ENCODE data around the gene FRMD8. TPM values are rescaled to one million over a fixed set of nuclear protein-coding genes. Genes with fewer than 3 reads are reported as not detected.
"Not testable (repeated sequence)": the region's sequence is repeated elsewhere in the genome, so short reads cannot be mapped to it uniquely, and the experiment has no call there.

Gene FRMD8
- total RNA-seq, 1 donor from 2014 or later, result 8.2 TPM

- intact Hi-C loops (cut with DNase I), result loop anchor here (2.0 kb wide), 1 partner anchor 13 kb away; no protein-coding TSS in a partner anchor
- ATAC-seq, result peak; percentile 48
- peak; percentile 56 for DNase-seq (ENCODE audit: missing footprints)
Measured at GRCh38 chr11:65403607-65404121, 17.2 kb downstream of the FRMD8 start.

- intact Hi-C loops (cut with DNase I), result loop anchor here (2.0 kb wide), 1 partner anchor 13 kb away; no protein-coding TSS in a partner anchor
- peak; percentile 15 for ATAC-seq
Measured at GRCh38 chr11:65404210-65404609, 17.8 kb downstream of the FRMD8 start.

GRCh38 chr11:65404638-65405339 lies 18.4 kb downstream of the FRMD8 start:
- DNase-seq (ENCODE audit: missing footprints) (peak; percentile 70), ATAC-seq (peak; percentile 25)
- intact Hi-C loops (cut with DNase I), result loop anchor here (2.0 kb wide), 1 partner anchor 14 kb away; no protein-coding TSS in a partner anchor

More at GRCh38 chr11:65404210-65404609, 17.8 kb downstream of the FRMD8 start:
- DNase-seq (ENCODE audit: missing footprints), result no peak

- intact Hi-C loops (cut with DNase I), result no loop called here
- DNase-seq (ENCODE audit: missing footprints) (no peak), ATAC-seq (no peak)
Measured at GRCh38 chr11:65410936-65411680, 24.7 kb downstream of the FRMD8 start.

GRCh38 chr11:65411681-65412070 lies 25.2 kb downstream of the FRMD8 start:
- intact Hi-C loops (cut with DNase I), result no loop called here
- ATAC-seq, result no peak
- DNase-seq (ENCODE audit: missing footprints), result no peak

- ATAC-seq (no peak), DNase-seq (ENCODE audit: missing footprints) (no peak)
- intact Hi-C loops (cut with DNase I), result no loop called here
Measured at GRCh38 chr11:65412271-65413076, 26.0 kb downstream of the FRMD8 start.

- ATAC-seq; intact Hi-C loops (cut with DNase I); DNase-seq (ENCODE audit: missing footprints): not testable (repeated sequence)
Measured at GRCh38 chr11:65413077-65413664, 26.7 kb downstream of the FRMD8 start.

- intact Hi-C loops (cut with DNase I), result loop anchor here (5.0 kb wide), 1 partner anchor 157 kb away; the partner anchor contains the start of genes FAM89B and ZNRD2
- ATAC-seq (no peak), DNase-seq (ENCODE audit: missing footprints) (no peak)
Measured at GRCh38 chr11:65414776-65415498, 28.5 kb downstream of the FRMD8 start.

- ATAC-seq (no peak), DNase-seq (ENCODE audit: missing footprints) (no peak)
- intact Hi-C loops (cut with DNase I), result loop anchor here (1.0 to 5.0 kb wide), 4 partner anchors 49 to 157 kb away; partner anchors contain the start of genes FAM89B and ZNRD2
Measured at GRCh38 chr11:65415499-65416340, 29.3 kb downstream of the FRMD8 start.

- intact Hi-C loops (cut with DNase I), result loop anchor here (1.0 to 5.0 kb wide), 4 partner anchors 50 to 156 kb away; partner anchors contain the start of genes FAM89B and ZNRD2
- DNase-seq (ENCODE audit: missing footprints) (peak; percentile 97), ATAC-seq (peak; percentile 40)
Measured at GRCh38 chr11:65416341-65416824, 29.9 kb downstream of the FRMD8 start.

GRCh38 chr11:65416841-65417701 lies 30.6 kb downstream of the FRMD8 start:
- DNase-seq (ENCODE audit: missing footprints) (peak; percentile 86), ATAC-seq (no peak)
- intact Hi-C loops (cut with DNase I), result loop anchor here (1.0 to 5.0 kb wide), 5 partner anchors 50 to 155 kb away; partner anchors contain the start of genes FAM89B, LTBP3 and ZNRD2

GRCh38 chr11:65417702-65418430 lies 31.4 kb downstream of the FRMD8 start:
- intact Hi-C loops (cut with DNase I), result loop anchor here (1.0 to 5.0 kb wide), 5 partner anchors 35 to 154 kb away; partner anchors contain the start of genes FAM89B, LTBP3, SLC25A45 and ZNRD2
- peak; percentile 84 for DNase-seq (ENCODE audit: missing footprints)
- ATAC-seq, result peak; percentile 11

GRCh38 chr11:65418431-65418680 lies 31.9 kb downstream of the FRMD8 start:
- DNase-seq (ENCODE audit: missing footprints), result no peak
- no peak for ATAC-seq
- intact Hi-C loops (cut with DNase I), result loop anchor here (2.0 to 5.0 kb wide), 2 partner anchors 36 to 154 kb away; partner anchors contain the start of genes FAM89B, SLC25A45 and ZNRD2

- intact Hi-C loops (cut with DNase I), result loop anchor here (2.0 to 5.0 kb wide), 2 partner anchors 36 to 153 kb away; partner anchors contain the start of genes FAM89B, SLC25A45 and ZNRD2
- peak; percentile 51 for ATAC-seq
- peak; percentile 99 for DNase-seq (ENCODE audit: missing footprints)
Measured at GRCh38 chr11:65418681-65419459, 32.4 kb downstream of the FRMD8 start.
